ENCODE results near the gene TNC.

Gene TNC

GRCh38 chr9:115117999-115118878, at the start of gene TNC:
Gene TNC (minus strand): TSS chr9:115118157. CDS start chr9:115091018, 27,139 bp downstream.
- WGBS (ENCODE audit: insufficient coverage, insufficient read length): no CpG with 5 or more reads among the region's 37 CpGs
- Histone ChIP-seq H3K4me3 (ENCODE audit: low read length) (peak within 1 kb of the TSS; percentile 33; the same call in 1 of the 2 replicates), H3K4me1 (ENCODE audit: control insufficient read depth, insufficient read depth, low read length) (0 out of 2 replicates have a peak, but pooled peaks cover 2% of the 10 kb centered on the region), H3K9me3 (ENCODE audit: control insufficient read depth, insufficient read depth, low read length) (no peaks in the 10 kb centered on the region), H3K27ac (ENCODE audit: low read length) (no peak within 1 kb of the TSS), H3K36me3 (ENCODE audit: control insufficient read depth, insufficient read depth, low read length) (no peaks in the 10 kb centered on the region), H3K27me3 (ENCODE audit: control insufficient read depth, insufficient read depth, low read length) (peaks cover 17% of the 10 kb centered on the region)
- DNase-seq (ENCODE audit: low read depth, low spot score): peak; percentile 35

GRCh38 chr9:115167175-115167574, 49.2 kb upstream of the TNC start:
- Histone ChIP-seq H3K36me3 (ENCODE audit: control insufficient read depth, insufficient read depth, low read length) (no peaks in the 10 kb centered on the region), H3K27me3 (ENCODE audit: control insufficient read depth, insufficient read depth, low read length) (no peaks in the 10 kb centered on the region), H3K27ac (ENCODE audit: low read length) (no peak overlapping the region), H3K4me1 (ENCODE audit: control insufficient read depth, insufficient read depth, low read length) (no peaks in the 10 kb centered on the region), H3K4me3 (ENCODE audit: low read length) (no peak overlapping the region), H3K9me3 (ENCODE audit: control insufficient read depth, insufficient read depth, low read length) (no peaks in the 10 kb centered on the region)
- DNase-seq (ENCODE audit: low read depth, low spot score): no peak
- no CpG with 5 or more reads among the region's 3 CpGs for WGBS (ENCODE audit: insufficient coverage, insufficient read length)

GRCh38 chr9:115165233-115165632, 47.3 kb upstream of the TNC start:
- Histone ChIP-seq H3K4me1 (ENCODE audit: control insufficient read depth, insufficient read depth, low read length) (no peaks in the 10 kb centered on the region), H3K9me3 (ENCODE audit: control insufficient read depth, insufficient read depth, low read length) (no peaks in the 10 kb centered on the region), H3K36me3 (ENCODE audit: control insufficient read depth, insufficient read depth, low read length) (no peaks in the 10 kb centered on the region), H3K27me3 (ENCODE audit: control insufficient read depth, insufficient read depth, low read length) (no peaks in the 10 kb centered on the region), H3K4me3 (ENCODE audit: low read length) (no peak overlapping the region), H3K27ac (ENCODE audit: low read length) (no peak overlapping the region)
- DNase-seq (ENCODE audit: low read depth, low spot score): no peak

GRCh38 chr9:115164511-115164974, 46.6 kb upstream of the TNC start:
- Histone ChIP-seq H3K27ac (ENCODE audit: low read length) (no peak overlapping the region), H3K27me3 (ENCODE audit: control insufficient read depth, insufficient read depth, low read length) (no peaks in the 10 kb centered on the region), H3K4me1 (ENCODE audit: control insufficient read depth, insufficient read depth, low read length) (no peaks in the 10 kb centered on the region), H3K9me3 (ENCODE audit: control insufficient read depth, insufficient read depth, low read length) (no peaks in the 10 kb centered on the region), H3K4me3 (ENCODE audit: low read length) (no peak overlapping the region), H3K36me3 (ENCODE audit: control insufficient read depth, insufficient read depth, low read length) (no peaks in the 10 kb centered on the region)
- DNase-seq (ENCODE audit: low read depth, low spot score): no peak
- WGBS (ENCODE audit: insufficient coverage, insufficient read length): no CpG with 5 or more reads among the region's 3 CpGs

- Histone ChIP-seq H3K4me3 (ENCODE audit: low read length) (no peak overlapping the region), H3K4me1 (ENCODE audit: control insufficient read depth, insufficient read depth, low read length) (no peaks in the 10 kb centered on the region), H3K9me3 (ENCODE audit: control insufficient read depth, insufficient read depth, low read length) (no peaks in the 10 kb centered on the region), H3K27ac (ENCODE audit: low read length) (no peak overlapping the region), H3K36me3 (ENCODE audit: control insufficient read depth, insufficient read depth, low read length) (no peaks in the 10 kb centered on the region), H3K27me3 (ENCODE audit: control insufficient read depth, insufficient read depth, low read length) (no peaks in the 10 kb centered on the region)
- no CpG with 5 or more reads among the region's 1 CpG for WGBS (ENCODE audit: insufficient coverage, insufficient read length)
- DNase-seq (ENCODE audit: low read depth, low spot score): no peak
These were observed 45.0 kb upstream of the TNC start for GRCh38 chr9:115162946-115163345.

- no CpG with 5 or more reads among the region's 1 CpG for WGBS (ENCODE audit: insufficient coverage, insufficient read length)
- H3K9me3 ChIP-seq (ENCODE audit: control insufficient read depth, insufficient read depth, low read length): no peaks in the 10 kb centered on the region
- DNase-seq (ENCODE audit: low read depth, low spot score): no peak
- no peak overlapping the region for H3K27ac ChIP-seq (ENCODE audit: low read length)
- no peaks in the 10 kb centered on the region for H3K36me3 ChIP-seq (ENCODE audit: control insufficient read depth, insufficient read depth, low read length)
- H3K4me3 ChIP-seq (ENCODE audit: low read length): no peak overlapping the region
- no peaks in the 10 kb centered on the region for H3K4me1 ChIP-seq (ENCODE audit: control insufficient read depth, insufficient read depth, low read length)
- H3K27me3 ChIP-seq (ENCODE audit: control insufficient read depth, insufficient read depth, low read length): no peaks in the 10 kb centered on the region
These were observed 43.5 kb upstream of the TNC start for GRCh38 chr9:115161446-115161845.

GRCh38 chr9:115158661-115159481, 40.9 kb upstream of the TNC start:
- no peaks in the 10 kb centered on the region for H3K36me3 ChIP-seq (ENCODE audit: control insufficient read depth, insufficient read depth, low read length)
- WGBS (ENCODE audit: insufficient coverage, insufficient read length): no CpG with 5 or more reads among the region's 8 CpGs
- DNase-seq (ENCODE audit: low read depth, low spot score): no peak
- no peak overlapping the region for H3K27ac ChIP-seq (ENCODE audit: low read length)
- H3K9me3 ChIP-seq (ENCODE audit: control insufficient read depth, insufficient read depth, low read length): no peaks in the 10 kb centered on the region
- no peak overlapping the region for H3K4me3 ChIP-seq (ENCODE audit: low read length)
- no peaks in the 10 kb centered on the region for H3K27me3 ChIP-seq (ENCODE audit: control insufficient read depth, insufficient read depth, low read length)
- H3K4me1 ChIP-seq (ENCODE audit: control insufficient read depth, insufficient read depth, low read length): no peaks in the 10 kb centered on the region

GRCh38 chr9:115157245-115157674, 39.3 kb upstream of the TNC start:
- Histone ChIP-seq H3K27ac (ENCODE audit: low read length) (no peak overlapping the region), H3K4me1 (ENCODE audit: control insufficient read depth, insufficient read depth, low read length) (no peaks in the 10 kb centered on the region), H3K36me3 (ENCODE audit: control insufficient read depth, insufficient read depth, low read length) (no peaks in the 10 kb centered on the region), H3K4me3 (ENCODE audit: low read length) (no peak overlapping the region), H3K9me3 (ENCODE audit: control insufficient read depth, insufficient read depth, low read length) (no peaks in the 10 kb centered on the region), H3K27me3 (ENCODE audit: control insufficient read depth, insufficient read depth, low read length) (no peaks in the 10 kb centered on the region)
- WGBS (ENCODE audit: insufficient coverage, insufficient read length): no CpG with 5 or more reads among the region's 2 CpGs
- no peak for DNase-seq (ENCODE audit: low read depth, low spot score)

- Histone ChIP-seq H3K36me3 (ENCODE audit: control insufficient read depth, insufficient read depth, low read length) (no peaks in the 10 kb centered on the region), H3K4me1 (ENCODE audit: control insufficient read depth, insufficient read depth, low read length) (no peaks in the 10 kb centered on the region), H3K27me3 (ENCODE audit: control insufficient read depth, insufficient read depth, low read length) (no peaks in the 10 kb centered on the region), H3K9me3 (ENCODE audit: control insufficient read depth, insufficient read depth, low read length) (no peaks in the 10 kb centered on the region), H3K27ac (ENCODE audit: low read length) (no peak overlapping the region), H3K4me3 (ENCODE audit: low read length) (no peak overlapping the region)
- no peak for DNase-seq (ENCODE audit: low read depth, low spot score)
- no CpG with 5 or more reads among the region's 4 CpGs for WGBS (ENCODE audit: insufficient coverage, insufficient read length)
These were observed 37.1 kb upstream of the TNC start for GRCh38 chr9:115155037-115155436.

- no peaks in the 10 kb centered on the region for H3K36me3 ChIP-seq (ENCODE audit: control insufficient read depth, insufficient read depth, low read length)
- H3K27me3 ChIP-seq (ENCODE audit: control insufficient read depth, insufficient read depth, low read length): no peaks in the 10 kb centered on the region
- H3K9me3 ChIP-seq (ENCODE audit: control insufficient read depth, insufficient read depth, low read length): no peaks in the 10 kb centered on the region
- H3K4me3 ChIP-seq (ENCODE audit: low read length): no peak overlapping the region
- H3K27ac ChIP-seq (ENCODE audit: low read length): no peak overlapping the region
- no peak for DNase-seq (ENCODE audit: low read depth, low spot score)
- no peaks in the 10 kb centered on the region for H3K4me1 ChIP-seq (ENCODE audit: control insufficient read depth, insufficient read depth, low read length)
These were observed 36.7 kb upstream of the TNC start for GRCh38 chr9:115154617-115155016.

Data from iPS DF 6.9 (cell line).